ENCODE measurements around the gene CNOT1.

- TF ChIP-seq POLR2A (IDR thresholded peaks at IDR 0.05; ENCODE audit: low read depth, low read length) (no peak), POLR2AphosphoS5 (IDR thresholded peaks at IDR 0.05; ENCODE audit: low read depth, low read length) (no peak)
Measured at GRCh38 chr16:58493756-58494431, 135.7 kb downstream of the CNOT1 start.

Data from GM12892 (cell line).